AG09319 (cell line): ENCODE data around the gene TRIM3.
"Not testable (repeated sequence)": the region's sequence is repeated elsewhere in the genome, so short reads cannot be mapped to it uniquely, and the experiment has no call there.

Experiments
- DNase-seq: peaks from one replicate; pipeline ENCODE4 v3.0.0-alpha.2; 2010; ENCODE audit warnings: low read depth; ENCODE audit errors: extremely low read depth
- TF ChIP-seq, protein P1 (sequence below): IDR thresholded peaks from 2 replicates; pipeline ENCODE4 v1.5.1; 2011; ENCODE audit warnings: low read depth, mild to moderate bottlenecking, inconsistent platforms, low read length, moderate library complexity

TRIM3 gene

DNA sequence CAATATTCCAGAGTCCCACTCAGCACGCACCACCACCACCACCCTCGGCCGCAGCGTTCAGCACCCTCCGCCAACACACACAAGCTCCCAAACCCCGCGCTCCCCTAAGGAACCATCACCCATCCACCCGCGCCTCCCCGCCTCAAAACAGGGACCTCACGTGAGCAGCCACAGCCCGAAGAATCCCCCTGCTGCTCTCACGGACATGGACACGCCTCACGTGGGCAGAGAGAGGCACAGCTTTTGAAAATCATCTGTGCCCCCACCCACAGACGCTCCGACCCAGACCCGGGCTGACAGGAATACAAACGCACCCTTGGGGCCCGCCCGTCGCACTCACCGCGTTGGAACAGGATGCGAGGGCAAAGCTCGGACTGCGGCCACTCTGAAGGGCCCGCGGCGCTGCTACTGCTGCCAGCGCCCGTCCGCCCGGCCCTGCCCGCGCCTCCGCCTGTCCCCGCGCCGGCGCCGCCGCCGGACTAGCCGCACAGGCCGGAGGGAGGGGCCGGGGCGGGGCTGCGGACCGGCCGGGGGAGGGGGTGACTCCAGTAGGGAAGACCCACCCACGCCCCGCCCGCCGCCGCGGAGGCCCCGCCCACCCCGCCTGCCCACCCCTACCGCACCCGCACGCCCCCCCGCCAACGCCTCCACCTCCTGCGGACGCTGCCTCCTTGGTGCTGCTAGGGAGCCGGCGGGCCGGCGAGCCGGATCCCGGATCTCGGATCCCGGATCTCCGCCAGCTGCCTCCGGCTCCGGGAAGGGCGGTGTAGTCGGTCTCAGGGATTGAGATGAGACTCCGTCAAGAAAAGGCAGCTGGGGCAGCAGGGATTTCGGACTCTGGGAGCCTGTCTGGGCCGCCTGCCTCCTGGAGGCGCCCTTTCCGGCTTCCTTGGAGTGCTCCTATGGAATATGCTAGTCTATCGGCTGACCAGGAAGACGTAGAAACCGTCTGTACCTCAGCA, at the start of gene TRIM3:
TSS of gene TRIM3 (minus strand) at position 491 of the 962 bp plus-strand sequence. CDS start 8,246 bp downstream, outside the sequence.
- DNase-seq, result peak; percentile 78
- TF ChIP-seq, protein P1, sequence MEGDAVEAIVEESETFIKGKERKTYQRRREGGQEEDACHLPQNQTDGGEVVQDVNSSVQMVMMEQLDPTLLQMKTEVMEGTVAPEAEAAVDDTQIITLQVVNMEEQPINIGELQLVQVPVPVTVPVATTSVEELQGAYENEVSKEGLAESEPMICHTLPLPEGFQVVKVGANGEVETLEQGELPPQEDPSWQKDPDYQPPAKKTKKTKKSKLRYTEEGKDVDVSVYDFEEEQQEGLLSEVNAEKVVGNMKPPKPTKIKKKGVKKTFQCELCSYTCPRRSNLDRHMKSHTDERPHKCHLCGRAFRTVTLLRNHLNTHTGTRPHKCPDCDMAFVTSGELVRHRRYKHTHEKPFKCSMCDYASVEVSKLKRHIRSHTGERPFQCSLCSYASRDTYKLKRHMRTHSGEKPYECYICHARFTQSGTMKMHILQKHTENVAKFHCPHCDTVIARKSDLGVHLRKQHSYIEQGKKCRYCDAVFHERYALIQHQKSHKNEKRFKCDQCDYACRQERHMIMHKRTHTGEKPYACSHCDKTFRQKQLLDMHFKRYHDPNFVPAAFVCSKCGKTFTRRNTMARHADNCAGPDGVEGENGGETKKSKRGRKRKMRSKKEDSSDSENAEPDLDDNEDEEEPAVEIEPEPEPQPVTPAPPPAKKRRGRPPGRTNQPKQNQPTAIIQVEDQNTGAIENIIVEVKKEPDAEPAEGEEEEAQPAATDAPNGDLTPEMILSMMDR, result peak; percentile 59

DNA sequence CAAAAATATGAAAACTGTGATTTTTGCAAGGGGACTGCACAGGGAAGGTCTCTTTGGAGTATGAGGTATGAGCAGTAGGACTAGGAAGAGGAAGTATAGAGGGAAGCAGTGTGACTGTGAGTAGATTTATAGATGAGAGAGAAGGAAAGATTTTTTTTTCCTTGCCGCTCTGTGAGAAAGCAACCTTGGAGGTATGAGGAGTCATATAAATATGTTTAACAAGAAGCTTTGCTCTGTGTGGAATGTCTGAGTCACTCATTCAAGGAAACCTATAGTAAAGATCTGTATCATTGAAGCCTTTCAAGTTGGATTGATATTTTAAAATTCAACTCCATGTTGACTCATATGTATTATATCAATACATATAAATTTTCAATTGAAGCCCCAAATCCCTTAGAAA, 49.5 kb upstream of the TRIM3 start:
- TF ChIP-seq, protein P1, result no peak
- DNase-seq, result no peak

DNA sequence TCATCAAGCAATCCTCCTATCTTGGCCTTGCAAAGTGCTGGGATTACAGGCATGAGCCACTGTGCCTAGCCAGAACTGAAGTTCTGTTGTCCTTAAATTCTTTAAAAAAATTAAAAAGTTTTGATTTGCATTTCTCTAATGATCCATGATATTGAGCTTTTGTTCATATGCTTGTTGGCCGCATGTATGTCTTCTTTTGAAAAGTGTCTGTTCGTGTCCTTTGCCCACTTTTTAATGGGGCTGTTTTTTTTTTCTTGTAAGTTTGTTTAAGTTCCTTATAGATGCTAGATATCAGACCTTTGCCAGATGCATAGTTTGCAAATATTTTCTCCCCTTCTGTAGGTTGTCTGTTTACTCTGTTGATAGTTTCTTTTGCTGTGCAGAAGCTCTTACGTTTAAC, 48.2 kb upstream of the TRIM3 start:
- not testable (repeated sequence) for DNase-seq

DNA sequence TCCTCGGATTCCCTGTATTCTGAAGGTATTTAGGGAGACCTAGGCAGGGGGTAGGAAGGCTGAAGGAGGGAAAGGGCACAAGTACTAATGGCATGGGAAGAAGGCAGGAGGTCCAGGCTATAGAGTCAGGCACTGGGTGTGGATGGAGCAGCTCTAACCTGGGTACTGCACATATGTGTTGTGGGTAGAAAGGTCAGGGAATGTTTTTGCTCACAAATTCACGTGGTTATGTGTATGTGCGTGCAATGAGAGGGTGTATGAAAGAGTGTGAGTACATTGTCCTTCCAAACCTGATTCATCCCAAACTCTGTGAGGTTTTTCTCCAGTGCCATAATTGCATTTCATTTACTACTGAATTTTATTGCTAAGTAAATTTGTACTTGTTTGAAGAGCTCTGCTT, 46.5 kb upstream of the TRIM3 start:
- DNase-seq, result no peak
- TF ChIP-seq, protein P1, result no peak

DNA sequence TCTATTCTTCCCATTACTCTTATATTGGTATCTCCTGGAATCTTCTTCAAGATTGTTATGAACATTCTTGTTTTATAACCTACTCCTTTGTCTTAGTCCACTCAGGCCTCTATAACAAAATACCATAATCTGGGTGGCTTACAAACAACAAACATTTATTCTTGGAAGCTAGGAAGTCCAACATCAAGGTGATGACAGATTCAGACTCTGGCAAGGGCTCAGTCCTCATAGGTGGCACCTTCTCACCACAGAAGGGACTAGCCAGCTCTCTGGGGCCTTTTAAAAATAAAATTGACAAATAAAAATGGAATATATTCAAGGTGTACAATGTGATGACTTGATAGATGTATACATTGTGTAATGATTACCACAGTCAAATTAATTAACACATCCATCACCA, 43.1 kb upstream of the TRIM3 start:
- TF ChIP-seq, protein P1, result no peak
- DNase-seq, result no peak

DNA sequence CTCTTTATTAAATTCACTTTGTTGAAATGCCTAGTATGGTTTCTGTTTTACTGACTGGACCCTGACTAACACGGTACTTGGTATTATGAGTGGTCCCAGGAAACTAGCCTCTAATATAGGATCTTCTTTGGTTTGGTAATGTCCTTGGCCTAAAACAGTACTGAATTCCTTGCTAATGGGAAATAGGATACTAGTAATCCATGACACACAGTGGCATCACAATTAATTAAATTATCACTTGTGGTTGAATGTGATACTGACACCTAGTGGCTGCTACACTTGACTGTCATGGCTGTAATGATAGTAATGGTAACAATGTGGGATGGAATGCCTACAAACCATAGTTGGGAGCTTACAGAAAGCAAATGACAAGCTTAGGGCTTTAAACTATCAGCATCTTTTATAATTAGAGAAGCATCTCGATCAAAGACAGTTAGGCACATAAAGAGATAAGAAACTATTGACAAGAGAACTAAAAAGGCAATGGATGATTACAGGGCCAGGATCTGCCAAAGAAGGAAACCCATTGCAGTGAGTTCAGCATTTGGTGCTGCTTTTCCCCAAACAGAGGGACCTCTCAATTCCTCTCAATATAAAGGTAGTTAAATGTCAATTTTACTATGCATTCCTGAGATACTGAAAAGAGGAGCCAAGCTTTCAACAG, 32.0 kb upstream of the TRIM3 start:
- TF ChIP-seq, protein P1, result peak; percentile 60
- DNase-seq, result peak; percentile 24

DNA sequence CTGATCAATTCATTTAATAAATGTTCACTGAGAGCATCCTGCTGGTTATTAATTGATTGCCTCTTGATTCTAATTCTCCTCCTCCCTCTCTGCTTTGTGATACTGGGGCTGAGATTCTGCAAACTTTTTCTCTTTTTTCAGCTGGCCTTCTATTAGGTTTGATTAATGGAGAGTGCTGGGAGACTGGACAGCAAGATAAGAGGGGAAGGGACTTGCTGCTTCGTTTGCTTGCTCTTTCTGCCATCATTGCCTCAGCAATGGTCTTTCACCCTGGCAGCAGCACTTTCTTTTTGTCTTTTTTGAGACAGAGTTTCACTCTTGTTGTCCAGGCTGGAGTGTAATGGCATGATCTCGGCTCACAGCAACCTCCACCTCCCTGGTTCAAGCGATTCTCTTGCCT, 30.4 kb upstream of the TRIM3 start:
- TF ChIP-seq, protein P1, result no peak
- DNase-seq, result no peak
